ENCODE measurements around the gene MAPK1. TPM values are rescaled to one million over a fixed set of nuclear protein-coding genes. Genes with fewer than 3 reads are reported as not detected.

The MAPK1 gene
- total RNA-seq, 2 donors from 2014 or later: 61.4 to 63.1 TPM

GRCh38 chr22:21768435-21768834, 99.0 kb downstream of the MAPK1 start:
- Histone ChIP-seq H3K36me3 (peaks cover 61% of the 10 kb centered on the region), H3K9me3 (no peaks in the 10 kb centered on the region), H3K27ac (no peak overlapping the region), H3K4me1 (ENCODE audit: control insufficient read depth in 1 of 2, low read depth in 2 of 2) (no peaks in the 10 kb centered on the region), H3K4me3 (no peak overlapping the region), H3K27me3 (replicated peaks; ENCODE audit: insufficient read depth) (no peaks in the 10 kb centered on the region)
- ATAC-seq (ENCODE audit: insufficient number of reproducible peaks, low FRiP score, low read depth) (no peak), DNase-seq (ENCODE audit: low spot score) (no peak)
- TF ChIP-seq, protein P1, sequence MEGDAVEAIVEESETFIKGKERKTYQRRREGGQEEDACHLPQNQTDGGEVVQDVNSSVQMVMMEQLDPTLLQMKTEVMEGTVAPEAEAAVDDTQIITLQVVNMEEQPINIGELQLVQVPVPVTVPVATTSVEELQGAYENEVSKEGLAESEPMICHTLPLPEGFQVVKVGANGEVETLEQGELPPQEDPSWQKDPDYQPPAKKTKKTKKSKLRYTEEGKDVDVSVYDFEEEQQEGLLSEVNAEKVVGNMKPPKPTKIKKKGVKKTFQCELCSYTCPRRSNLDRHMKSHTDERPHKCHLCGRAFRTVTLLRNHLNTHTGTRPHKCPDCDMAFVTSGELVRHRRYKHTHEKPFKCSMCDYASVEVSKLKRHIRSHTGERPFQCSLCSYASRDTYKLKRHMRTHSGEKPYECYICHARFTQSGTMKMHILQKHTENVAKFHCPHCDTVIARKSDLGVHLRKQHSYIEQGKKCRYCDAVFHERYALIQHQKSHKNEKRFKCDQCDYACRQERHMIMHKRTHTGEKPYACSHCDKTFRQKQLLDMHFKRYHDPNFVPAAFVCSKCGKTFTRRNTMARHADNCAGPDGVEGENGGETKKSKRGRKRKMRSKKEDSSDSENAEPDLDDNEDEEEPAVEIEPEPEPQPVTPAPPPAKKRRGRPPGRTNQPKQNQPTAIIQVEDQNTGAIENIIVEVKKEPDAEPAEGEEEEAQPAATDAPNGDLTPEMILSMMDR (IDR thresholded peaks at IDR 0.05): no peak

DNA sequence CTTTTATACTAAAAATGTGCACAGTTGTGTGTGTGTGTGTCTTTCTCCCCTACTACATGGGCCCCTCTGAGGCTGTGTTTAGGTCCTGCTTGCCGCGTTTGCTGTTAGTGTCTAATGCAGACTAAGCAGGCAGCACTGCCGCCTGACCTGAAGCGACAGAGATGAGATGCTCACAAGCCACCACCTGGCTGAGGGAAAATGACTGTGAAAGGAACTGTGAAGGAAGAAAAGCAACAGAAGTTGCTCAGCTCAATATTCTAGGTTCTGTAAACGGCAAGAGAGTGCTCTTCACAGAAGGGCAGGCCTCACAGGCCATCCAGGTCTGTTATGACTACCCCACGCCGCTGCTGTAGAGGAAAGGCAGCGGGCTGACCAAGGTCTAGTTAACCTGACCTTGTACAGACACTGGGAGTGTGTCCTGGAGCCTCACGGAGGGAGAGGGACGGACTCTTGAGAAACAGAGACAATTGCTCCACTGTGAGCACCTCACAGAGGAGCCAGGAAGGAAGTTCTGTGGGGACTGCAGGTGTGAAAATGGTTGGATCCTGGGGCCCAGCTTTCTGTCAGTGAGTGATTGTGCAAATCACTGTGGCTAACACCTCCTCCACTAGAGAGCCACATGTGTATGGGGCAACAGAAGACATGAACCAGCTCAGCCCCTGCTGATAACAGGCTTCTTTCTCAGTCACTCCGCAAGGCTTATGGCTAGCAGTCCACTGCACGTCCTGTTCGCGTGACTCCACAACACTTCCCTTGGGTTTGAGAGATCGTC, 100.6 kb downstream of the MAPK1 start:
- ATAC-seq (ENCODE audit: insufficient number of reproducible peaks, low FRiP score, low read depth) (no peak), DNase-seq (ENCODE audit: low spot score) (no peak)
- Histone ChIP-seq H3K4me1 (ENCODE audit: control insufficient read depth in 1 of 2, low read depth in 2 of 2) (no peaks in the 10 kb centered on the region), H3K36me3 (peaks cover 59% of the 10 kb centered on the region), H3K9me3 (no peaks in the 10 kb centered on the region), H3K27ac (no peak overlapping the region), H3K27me3 (replicated peaks; ENCODE audit: insufficient read depth) (no peaks in the 10 kb centered on the region), H3K4me3 (no peak overlapping the region)
- TF ChIP-seq, protein P1 (IDR thresholded peaks at IDR 0.05): no peak

GRCh38 chr22:21765909-21766529, 101.4 kb downstream of the MAPK1 start:
- TF ChIP-seq, protein P1 (IDR thresholded peaks at IDR 0.05): no peak
- Histone ChIP-seq H3K36me3 (peaks cover 53% of the 10 kb centered on the region), H3K27ac (no peak overlapping the region), H3K4me3 (no peak overlapping the region), H3K9me3 (no peaks in the 10 kb centered on the region), H3K4me1 (ENCODE audit: control insufficient read depth in 1 of 2, low read depth in 2 of 2) (no peaks in the 10 kb centered on the region), H3K27me3 (replicated peaks; ENCODE audit: insufficient read depth) (no peaks in the 10 kb centered on the region)
- no peak for DNase-seq (ENCODE audit: low spot score)
- ATAC-seq (ENCODE audit: insufficient number of reproducible peaks, low FRiP score, low read depth): no peak

DNA sequence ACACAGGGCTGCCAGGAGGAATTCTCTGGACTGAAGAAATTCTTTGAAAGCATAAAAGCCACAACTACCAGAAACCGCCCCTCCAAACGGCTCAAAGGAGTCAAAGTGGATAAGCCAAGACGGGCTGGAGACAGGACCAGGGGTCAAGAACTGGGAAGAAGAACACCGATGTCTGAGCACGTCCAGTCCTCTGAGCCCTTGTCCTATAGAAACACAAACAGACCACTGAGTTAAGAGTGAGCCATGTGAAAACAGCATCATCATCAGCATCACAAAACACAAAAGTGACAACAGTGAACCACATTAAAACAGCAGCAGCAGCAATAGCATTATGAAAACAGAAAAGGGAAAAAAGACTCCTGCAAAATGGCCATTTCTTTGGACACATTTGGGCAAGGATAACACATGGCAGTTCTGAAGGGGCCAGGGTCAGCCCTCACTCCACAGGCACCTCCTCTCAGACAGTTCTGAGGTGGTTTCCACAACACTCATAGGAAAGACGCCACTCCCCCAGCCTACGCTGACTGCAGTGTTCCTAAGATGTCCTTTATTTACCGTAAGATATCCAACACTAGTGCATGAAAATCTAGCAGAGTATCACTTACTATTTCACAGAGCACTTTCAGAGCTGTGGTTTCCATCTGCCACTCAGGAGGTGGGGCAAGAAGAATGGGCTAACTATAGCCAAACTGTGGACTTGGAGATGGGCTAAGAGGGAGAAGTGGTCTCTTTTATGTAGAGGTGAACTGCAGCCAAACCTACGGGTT, 103.2 kb downstream of the MAPK1 start:
- no peaks in the 10 kb centered on the region for H3K4me1 ChIP-seq (ENCODE audit: control insufficient read depth in 1 of 2, low read depth in 2 of 2)
- DNase-seq (ENCODE audit: low spot score) (no peak), ATAC-seq (ENCODE audit: insufficient number of reproducible peaks, low FRiP score, low read depth) (no peak)
- H3K9me3 ChIP-seq: no peaks in the 10 kb centered on the region
- H3K27ac ChIP-seq: no peak overlapping the region
- H3K27me3 ChIP-seq (replicated peaks; ENCODE audit: insufficient read depth): no peaks in the 10 kb centered on the region
- no peak overlapping the region for H3K4me3 ChIP-seq
- peaks cover 41% of the 10 kb centered on the region for H3K36me3 ChIP-seq
- TF ChIP-seq, protein P1 (IDR thresholded peaks at IDR 0.05): no peak

Data from thoracic aorta (tissue), 2 donors.